ENCODE measurements around the gene CD63. TPM values are rescaled to one million over a fixed set of nuclear protein-coding genes. Genes with fewer than 3 reads are reported as not detected.

CD63 gene
- total and polyA plus RNA-seq, 2 of the 4 experiments (the other 2 are of a cell fraction), result 995 to 1,398 TPM

DNA sequence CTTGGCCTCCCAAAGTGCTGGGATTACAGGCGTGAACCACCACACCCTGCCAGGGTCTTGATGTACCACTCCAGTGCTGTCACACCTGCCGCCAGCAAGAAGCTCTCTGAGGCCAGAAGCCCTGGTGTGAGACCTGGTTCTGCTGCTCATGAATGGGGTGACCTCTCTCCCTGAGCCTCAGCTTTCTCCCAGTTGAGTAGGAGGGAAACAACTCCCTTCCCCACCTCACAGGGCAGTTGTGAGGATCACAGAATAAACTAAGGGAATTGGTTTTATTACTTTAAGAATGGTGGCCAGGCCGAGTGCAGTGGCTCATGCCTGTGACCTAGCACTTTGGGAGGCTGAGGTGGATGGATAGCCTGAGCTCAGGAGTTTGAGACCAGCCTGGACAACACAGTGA lies 5.8 kb upstream of the CD63 start:
- H4K5ac ChIP-seq (ENCODE audit: low read depth, low read length), result no peak overlapping the region
- in situ Hi-C loops (cut with MboI; ENCODE audit: low sequenced_read_pairs), result no loop called here
- no peaks in the 10 kb centered on the region for H3K27me3 ChIP-seq (ENCODE audit: control insufficient read depth, insufficient read depth, low read length)
- no peak overlapping the region for H2BK15ac ChIP-seq (ENCODE audit: low read depth, low read length)
- H3K9me3 ChIP-seq (ENCODE audit: control insufficient read depth, insufficient read depth, low read length), result no peaks in the 10 kb centered on the region
- no peak for DNase-seq
- no peak overlapping the region for H2AK9ac ChIP-seq (replicated peaks; ENCODE audit: low read depth, low read length, poor library complexity)
- whole genome bisulfite sequencing, 2 experiments (ENCODE audit: extremely low coverage in 2 of 2, insufficient read length in 1 of 2), result no CpG with 5 or more reads among the region's 3 CpGs
- no peak overlapping the region for H3K18ac ChIP-seq (ENCODE audit: low read depth, low read length)
- no peak overlapping the region for H2BK5ac ChIP-seq (ENCODE audit: low read depth, low read length, poor library complexity, severe bottlenecking)
- no peak overlapping the region for H3K56ac ChIP-seq (ENCODE audit: extremely low read depth, insufficient read depth, low read length)
- peaks cover 9% of the 10 kb centered on the region; the same call in 1 of the 2 replicates for H4K20me1 ChIP-seq (ENCODE audit: insufficient read depth, low read length)
- no peak overlapping the region for H3K4me3 ChIP-seq (ENCODE audit: insufficient read depth, low read depth, low read length)
- no peak overlapping the region for H3K4ac ChIP-seq (ENCODE audit: low read depth, low read length)
- H3K14ac ChIP-seq (replicated peaks; ENCODE audit: low read depth, low read length), result no peak overlapping the region
- ATAC-seq (ENCODE audit: low read depth), result no peak
- no peak overlapping the region for H2AK5ac ChIP-seq (ENCODE audit: low read depth, low read length)
- no peaks in the 10 kb centered on the region for H3K36me3 ChIP-seq (ENCODE audit: control insufficient read depth, insufficient read depth, low read length)
- ChIA-PET POLR2A (ENCODE audit: unreplicated experiment) (no interaction called here), CTCF (no interaction called here)
- H3K9me1 ChIP-seq (ENCODE audit: insufficient read depth, low read length), result 0 out of 2 replicates have a peak, but pooled peaks cover 3% of the 10 kb centered on the region
- TF ChIP-seq MXI1 (IDR thresholded peaks at IDR 0.05; ENCODE audit: borderline replicate concordance, low read depth, low read length), result no peak
- TF ChIP-seq, protein P1, sequence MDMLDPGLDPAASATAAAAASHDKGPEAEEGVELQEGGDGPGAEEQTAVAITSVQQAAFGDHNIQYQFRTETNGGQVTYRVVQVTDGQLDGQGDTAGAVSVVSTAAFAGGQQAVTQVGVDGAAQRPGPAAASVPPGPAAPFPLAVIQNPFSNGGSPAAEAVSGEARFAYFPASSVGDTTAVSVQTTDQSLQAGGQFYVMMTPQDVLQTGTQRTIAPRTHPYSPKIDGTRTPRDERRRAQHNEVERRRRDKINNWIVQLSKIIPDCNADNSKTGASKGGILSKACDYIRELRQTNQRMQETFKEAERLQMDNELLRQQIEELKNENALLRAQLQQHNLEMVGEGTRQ (IDR thresholded peaks at IDR 0.05; ENCODE audit: low read depth, low read length), result no peak
- no peak for TF ChIP-seq BHLHE40 (IDR thresholded peaks at IDR 0.05; ENCODE audit: low read depth, low read length)
- TF ChIP-seq, protein P2, sequence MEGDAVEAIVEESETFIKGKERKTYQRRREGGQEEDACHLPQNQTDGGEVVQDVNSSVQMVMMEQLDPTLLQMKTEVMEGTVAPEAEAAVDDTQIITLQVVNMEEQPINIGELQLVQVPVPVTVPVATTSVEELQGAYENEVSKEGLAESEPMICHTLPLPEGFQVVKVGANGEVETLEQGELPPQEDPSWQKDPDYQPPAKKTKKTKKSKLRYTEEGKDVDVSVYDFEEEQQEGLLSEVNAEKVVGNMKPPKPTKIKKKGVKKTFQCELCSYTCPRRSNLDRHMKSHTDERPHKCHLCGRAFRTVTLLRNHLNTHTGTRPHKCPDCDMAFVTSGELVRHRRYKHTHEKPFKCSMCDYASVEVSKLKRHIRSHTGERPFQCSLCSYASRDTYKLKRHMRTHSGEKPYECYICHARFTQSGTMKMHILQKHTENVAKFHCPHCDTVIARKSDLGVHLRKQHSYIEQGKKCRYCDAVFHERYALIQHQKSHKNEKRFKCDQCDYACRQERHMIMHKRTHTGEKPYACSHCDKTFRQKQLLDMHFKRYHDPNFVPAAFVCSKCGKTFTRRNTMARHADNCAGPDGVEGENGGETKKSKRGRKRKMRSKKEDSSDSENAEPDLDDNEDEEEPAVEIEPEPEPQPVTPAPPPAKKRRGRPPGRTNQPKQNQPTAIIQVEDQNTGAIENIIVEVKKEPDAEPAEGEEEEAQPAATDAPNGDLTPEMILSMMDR (conservative IDR thresholded peaks at IDR 0.05; ENCODE audit: low read depth, low read length), result no peak
- TF ChIP-seq, protein P3, sequence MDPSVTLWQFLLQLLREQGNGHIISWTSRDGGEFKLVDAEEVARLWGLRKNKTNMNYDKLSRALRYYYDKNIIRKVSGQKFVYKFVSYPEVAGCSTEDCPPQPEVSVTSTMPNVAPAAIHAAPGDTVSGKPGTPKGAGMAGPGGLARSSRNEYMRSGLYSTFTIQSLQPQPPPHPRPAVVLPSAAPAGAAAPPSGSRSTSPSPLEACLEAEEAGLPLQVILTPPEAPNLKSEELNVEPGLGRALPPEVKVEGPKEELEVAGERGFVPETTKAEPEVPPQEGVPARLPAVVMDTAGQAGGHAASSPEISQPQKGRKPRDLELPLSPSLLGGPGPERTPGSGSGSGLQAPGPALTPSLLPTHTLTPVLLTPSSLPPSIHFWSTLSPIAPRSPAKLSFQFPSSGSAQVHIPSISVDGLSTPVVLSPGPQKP (IDR thresholded peaks at IDR 0.05; ENCODE audit: borderline replicate concordance, low read depth, low read length), result no peak
- no peak for TF ChIP-seq POLR2A (IDR thresholded peaks at IDR 0.05; ENCODE audit: low read depth, low read length)
- no peak for TF ChIP-seq RFX5 (IDR thresholded peaks at IDR 0.05; ENCODE audit: low read depth, low read length)
- H3K27ac ChIP-seq (ENCODE audit: insufficient read depth, low read length), result no peak overlapping the region
- peaks cover 8% of the 10 kb centered on the region for H3K4me1 ChIP-seq (ENCODE audit: control insufficient read depth, insufficient read depth, low read length)
- H3K23ac ChIP-seq (ENCODE audit: low read depth, low read length), result no peak overlapping the region
- BruUV-seq (replicated peaks), result no TSS peak
- intact Hi-C loops (cut with micrococcal nuclease), result no loop called here
- no peak overlapping the region for H4K91ac ChIP-seq (ENCODE audit: insufficient read depth, low read depth, low read length)
- no peak overlapping the region for H2AFZ ChIP-seq (replicated peaks; ENCODE audit: low read length, poor library complexity)
- H2BK20ac ChIP-seq (ENCODE audit: low read depth, low read length), result no peak overlapping the region
- dilution Hi-C loops (cut with HindIII; ENCODE audit: low sequenced_read_pairs, unreplicated experiment), result no loop called here
- H4K8ac ChIP-seq (ENCODE audit: low read depth in 2 of 2, low read length in 2 of 2), result no peak overlapping the region
- H3K4me2 ChIP-seq (ENCODE audit: low read depth, low read length), result no peak overlapping the region
- peaks cover 0 to 44% of the 10 kb centered on the region in 2 experiments; a peak in 2 of 4 replicates for H3K79me1 ChIP-seq (ENCODE audit: low read depth in 1 of 2, low read length in 2 of 2)
- no peak overlapping the region for H2BK120ac ChIP-seq (ENCODE audit: low read depth, low read length)
- H3K9ac ChIP-seq (ENCODE audit: low read depth, low read length), result no peak overlapping the region
